Measurements from ENCODE around the gene TM9SF1. TPM values are rescaled to one million over a fixed set of nuclear protein-coding genes. Genes with fewer than 3 reads are reported as not detected.
A peak's percentile ranks its signal among the peaks of the same experiment; 100 is the strongest.
"Not testable (repeated sequence)": the region's sequence is repeated elsewhere in the genome, so short reads cannot be mapped to it uniquely, and the experiment has no call there.

TM9SF1 gene
- total RNA-seq, 1 experiment from 2014 or later: 91.9 TPM

DNA sequence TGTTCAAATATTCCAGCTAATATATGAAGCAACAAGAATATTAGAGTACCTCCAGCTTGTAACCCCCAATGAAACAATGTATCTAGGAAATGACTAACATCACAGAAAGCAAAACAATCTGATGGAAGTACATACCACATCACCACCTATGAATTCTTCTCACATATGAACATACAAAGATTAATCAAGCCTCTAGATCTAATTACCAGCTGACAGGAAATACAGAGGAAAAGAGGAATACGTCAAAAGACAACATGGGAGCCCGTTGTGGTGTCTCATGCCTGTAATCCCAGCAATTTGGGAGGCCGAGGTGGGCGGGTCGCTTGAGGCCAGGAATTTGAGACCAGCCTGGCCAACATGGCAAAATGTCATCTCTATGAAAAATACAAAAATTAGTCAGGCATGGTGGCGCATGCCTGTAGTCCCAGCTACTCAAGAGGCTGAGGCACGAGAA, 29.4 kb upstream of the TM9SF1 start:
- DNase-seq (ENCODE audit: low read depth): peak; percentile 83

DNA sequence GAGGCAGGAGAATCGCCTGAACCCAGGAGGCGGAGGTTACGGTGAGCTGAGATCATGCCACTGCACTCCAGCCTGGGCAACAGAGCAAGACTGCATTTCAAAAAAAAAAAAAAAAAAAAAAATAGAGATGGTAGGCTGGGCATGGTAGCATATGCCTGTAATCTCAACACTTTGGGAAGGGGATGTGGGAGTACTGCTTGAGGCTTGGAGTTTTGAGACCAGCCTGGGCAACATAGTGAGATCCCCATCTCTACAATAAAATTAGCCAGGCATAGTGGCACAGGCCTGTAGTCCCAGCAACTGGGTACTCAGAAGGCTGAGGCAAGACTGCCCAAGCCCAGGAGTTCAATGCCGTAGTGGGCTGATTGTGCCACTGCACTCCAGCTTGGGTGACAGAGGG, 27.7 kb upstream of the TM9SF1 start:
- DNase-seq (ENCODE audit: low read depth): not testable (repeated sequence)

DNA sequence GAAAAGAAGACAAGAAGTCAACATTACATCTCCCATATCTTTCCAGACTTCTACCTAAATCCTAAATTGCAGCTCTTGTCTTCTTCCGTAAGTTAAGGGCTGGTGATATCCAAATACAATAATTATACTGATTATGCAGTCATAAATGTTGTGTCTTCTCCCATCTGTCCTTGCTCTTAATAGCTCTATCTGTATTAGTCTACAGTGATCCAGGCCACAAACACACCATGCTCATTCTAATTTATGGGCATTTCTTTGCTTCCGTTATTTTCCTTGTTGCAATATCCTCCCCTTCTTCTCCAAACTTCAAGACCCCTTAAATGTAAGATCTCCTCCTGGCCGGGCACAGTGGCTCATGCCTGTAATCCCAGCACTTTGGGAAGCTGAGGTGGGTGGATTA, 24.3 kb upstream of the TM9SF1 start:
- no peak for DNase-seq (ENCODE audit: low read depth)

DNA sequence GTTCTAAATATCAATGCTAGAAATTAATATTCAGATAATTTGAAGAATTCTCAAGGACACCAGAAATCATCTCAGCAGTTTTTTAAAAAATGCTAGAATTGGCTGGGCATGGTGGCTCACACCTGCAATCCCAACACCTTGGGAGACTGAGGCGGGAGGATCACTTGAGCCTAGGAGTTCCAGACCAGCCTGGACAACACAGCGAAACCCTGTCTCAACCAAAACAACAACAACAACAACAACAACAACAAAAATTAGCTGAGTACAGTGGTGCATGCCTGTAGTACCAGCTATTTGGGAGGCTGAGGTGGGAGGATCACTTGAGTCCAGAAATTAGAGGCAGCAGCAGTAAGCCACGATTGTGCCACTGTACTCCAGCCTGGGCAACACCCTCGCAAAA, 23.8 kb upstream of the TM9SF1 start:
- no peak for DNase-seq (ENCODE audit: low read depth)

DNA sequence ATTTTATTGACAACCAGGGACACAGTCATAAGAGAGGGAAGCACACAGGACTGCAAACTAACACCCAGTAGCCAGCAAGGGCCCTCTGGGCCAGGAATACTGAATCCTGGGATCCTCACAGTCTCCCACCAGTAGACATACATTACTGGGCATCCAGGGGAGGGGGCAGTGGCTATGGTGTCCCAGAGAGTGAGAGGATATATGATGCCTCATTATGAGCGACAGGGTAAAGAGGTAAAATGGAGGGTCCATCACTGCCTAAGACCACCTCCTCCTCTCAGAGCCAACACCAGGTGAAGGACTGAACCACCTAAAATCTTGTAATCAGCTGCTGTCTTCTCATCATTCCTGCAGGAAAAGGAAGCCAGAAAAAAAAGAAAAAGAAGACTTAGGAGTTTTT, 21.6 kb upstream of the TM9SF1 start:
- not testable (repeated sequence) for DNase-seq (ENCODE audit: low read depth)

DNA sequence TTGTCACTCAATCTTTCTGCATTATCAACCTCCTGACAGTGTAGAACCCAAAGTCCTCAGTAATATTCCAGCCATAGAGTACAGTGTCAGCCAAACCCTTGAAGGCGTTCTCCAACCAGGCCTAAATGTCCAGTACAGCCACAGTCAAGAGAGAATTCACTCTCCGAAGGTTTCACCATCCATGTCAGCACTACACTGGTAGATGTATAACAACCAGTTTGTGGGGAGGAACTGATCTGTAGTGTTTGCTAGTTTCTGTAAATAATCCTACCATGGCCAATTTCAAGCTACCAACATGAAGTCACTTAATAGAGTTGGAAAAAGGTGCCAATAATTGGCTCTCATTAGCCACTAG, 21.1 kb upstream of the TM9SF1 start:
- DNase-seq (ENCODE audit: low read depth): no peak

DNA sequence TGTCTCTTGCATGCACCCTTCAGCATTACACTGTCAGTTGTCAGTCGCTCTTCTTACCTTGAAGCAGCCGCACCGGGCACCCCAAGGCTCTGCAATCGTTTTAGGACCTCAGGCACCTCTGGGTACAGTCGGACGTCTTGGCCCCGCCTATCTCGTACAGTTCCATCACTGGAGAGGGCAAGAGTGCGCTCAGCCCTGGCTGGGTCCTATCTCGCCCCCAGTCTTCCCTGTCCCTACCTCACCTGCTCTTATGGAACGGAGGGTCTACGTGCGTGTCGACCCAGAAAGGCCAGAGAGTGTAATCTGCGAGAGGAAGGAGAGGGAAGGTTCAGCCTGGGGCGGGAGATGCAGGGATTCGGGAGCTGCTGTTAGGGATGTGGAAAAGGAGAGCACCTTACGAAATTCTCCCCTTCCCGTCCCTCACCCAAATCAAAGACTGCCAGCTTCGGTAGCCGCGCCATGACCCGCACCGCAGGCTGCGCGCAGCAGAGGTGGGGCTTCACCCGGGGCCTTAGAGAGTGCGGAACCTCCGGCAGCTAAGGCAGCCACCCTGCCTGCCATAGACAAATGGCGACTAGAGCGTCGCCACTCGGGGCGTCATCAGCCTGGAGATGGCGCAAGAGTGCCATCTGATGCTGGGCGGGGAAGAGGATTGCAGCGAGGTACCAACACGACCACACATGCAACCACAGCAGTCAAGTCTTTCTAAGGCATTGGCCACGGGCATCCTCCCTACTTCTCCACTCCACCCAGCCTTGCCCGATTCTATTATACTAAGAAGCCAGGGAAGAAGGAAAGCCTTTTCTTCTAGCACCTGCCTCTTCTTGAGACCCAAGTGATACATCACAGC, 20.5 kb upstream of the TM9SF1 start, which contains the start of gene MDP1:
TSS of gene MDP1 (minus strand) at position 572 of the 850 bp plus-strand sequence. CDS start at position 461, 111 bp downstream.
- DNase-seq (ENCODE audit: low read depth): peak; percentile 89

DNA sequence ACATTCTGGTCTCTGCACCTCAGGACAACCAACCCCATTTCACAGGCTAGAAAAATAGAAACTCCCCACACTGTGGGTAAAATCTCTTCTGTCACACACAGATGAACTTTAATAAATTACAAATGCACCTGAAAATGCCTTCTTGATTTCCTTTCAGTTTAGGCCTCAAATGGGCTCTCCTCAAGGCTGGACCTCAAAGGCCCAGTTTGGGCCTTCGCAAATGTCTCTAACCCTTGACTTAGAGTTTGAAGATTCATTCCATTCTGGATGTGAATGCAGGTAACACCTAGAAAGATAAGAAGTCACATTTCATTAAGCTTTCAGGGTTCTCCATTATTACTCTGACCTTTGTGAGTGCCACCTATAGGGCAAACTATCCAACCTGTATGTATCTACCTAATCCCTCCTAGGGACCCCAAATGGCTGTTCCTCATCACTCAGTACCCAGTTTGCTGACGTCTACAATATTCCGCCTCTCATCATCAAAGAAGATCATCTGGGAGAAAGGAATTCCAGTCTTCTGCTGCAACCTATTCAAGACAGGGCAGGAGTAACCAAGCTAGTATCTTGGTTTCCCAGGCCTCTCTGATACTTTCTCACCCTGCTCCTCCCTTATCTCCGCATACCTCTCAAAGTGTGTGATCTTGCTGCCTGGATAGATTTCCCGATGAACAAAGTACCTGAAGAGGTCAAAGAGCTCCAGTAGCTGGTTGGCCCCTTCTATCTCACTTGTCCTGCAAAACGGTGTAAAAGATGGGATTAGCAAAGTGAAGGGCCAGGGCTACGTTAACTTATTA, 18.8 kb upstream of the TM9SF1 start:
- no peak for DNase-seq (ENCODE audit: low read depth)

DNA sequence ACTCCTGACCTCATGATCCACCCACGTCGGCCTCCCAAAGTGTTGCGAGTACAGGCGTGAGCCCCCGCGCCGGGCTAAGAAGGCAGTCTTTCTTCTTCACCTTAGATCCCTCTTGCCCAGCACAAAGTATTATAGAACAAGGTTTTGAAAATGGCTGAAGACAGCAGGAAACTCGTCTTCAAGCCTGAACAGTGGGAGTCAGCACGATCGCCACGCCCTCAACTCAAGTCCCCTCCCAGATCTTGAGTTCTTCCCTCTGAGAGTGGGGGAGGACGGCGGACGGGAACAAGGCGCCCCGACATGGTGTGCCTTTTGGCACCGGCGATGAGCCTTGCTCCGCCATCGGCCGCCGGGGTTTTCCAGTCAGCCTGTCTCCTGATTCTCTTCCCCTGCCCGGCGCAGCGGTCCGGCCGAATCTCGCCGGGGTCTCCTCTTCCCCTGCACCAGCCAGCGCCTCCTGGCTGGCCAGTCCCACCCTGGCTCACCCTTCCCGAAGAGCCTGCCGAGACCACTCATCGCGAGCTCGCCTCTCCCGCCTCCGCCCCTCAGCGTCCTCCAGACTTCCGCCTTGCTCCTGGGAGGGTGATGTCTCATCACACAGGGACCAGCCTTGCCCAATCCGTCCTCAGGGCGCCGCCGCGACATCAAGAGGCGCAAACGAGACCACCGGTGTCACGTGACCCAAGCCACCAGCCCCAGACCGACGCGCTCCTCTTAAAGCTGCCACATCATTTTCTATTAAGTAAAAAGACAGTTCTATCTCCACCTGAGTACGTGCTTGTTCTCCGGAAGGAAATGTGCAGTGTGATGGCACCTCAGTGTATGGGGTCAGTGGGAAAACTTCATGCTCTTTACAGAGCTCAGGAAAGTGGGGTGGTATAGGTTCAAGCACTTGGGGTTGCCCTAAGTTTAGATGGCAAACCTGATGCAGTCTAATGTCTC, 18.0 kb upstream of the TM9SF1 start, which contains the start of gene CHMP4A:
TSS of gene CHMP4A (minus strand) at position 565 of the 942 bp plus-strand sequence. CDS start at position 516, 49 bp downstream.
- DNase-seq (ENCODE audit: low read depth): peak; percentile 100

DNA sequence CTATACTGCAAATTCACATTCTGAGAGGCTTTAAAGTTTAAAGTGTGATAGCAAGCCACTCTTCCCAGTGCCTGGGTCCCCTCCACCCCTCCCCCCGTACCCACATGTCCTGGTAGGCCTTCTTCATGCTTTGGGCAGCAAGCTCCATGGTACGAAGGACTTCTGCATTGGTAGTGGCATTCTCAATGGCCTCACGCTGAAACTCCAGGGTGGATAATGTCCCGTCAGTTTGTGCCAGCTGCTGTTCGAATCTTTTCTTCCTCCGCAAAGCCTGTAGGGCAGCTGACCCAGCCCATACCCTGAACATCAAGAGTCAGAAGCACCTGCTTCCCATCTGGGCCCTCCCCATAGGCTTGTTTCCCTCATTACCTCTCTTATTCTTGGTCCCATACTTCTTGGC, 16.1 kb upstream of the TM9SF1 start:
- no peak for DNase-seq (ENCODE audit: low read depth)

DNA sequence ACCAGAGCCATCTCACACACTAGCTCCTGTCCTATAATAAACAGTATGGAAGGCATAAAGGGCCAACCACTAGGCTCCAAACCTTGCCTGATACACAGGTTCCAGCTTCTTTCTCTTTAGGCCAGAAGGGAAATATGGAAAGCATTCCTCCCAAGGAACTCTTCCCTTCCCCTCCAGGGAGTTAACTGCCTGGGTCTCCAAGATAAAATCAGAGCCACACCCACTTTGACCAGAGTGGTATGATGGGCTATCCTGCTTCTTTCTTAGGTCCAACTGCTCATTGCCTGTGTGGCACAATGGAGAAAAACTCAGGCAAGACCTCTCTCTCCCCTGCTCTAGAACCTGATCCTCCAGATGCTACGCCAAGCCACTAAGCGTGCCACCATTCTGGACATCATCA, 12.4 kb upstream of the TM9SF1 start:
- no peak for DNase-seq (ENCODE audit: low read depth)

DNA sequence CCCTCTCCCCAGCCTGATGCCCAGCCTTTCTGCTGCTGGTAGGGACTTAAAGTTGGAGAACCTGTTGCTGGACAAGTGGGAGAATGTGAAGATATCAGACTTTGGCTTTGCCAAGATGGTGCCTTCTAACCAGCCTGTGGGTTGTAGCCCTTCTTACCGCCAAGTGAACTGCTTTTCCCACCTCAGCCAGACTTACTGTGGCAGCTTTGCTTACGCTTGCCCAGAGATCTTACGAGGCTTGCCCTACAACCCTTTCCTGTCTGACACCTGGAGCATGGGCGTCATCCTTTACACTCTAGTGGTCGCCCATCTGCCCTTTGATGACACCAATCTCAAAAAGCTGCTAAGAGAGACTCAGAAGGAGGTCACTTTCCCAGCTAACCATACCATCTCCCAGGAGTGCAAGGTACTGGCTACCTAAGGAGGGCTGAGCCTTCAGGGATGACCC, 11.9 kb upstream of the TM9SF1 start:
- DNase-seq (ENCODE audit: low read depth): no peak

DNA sequence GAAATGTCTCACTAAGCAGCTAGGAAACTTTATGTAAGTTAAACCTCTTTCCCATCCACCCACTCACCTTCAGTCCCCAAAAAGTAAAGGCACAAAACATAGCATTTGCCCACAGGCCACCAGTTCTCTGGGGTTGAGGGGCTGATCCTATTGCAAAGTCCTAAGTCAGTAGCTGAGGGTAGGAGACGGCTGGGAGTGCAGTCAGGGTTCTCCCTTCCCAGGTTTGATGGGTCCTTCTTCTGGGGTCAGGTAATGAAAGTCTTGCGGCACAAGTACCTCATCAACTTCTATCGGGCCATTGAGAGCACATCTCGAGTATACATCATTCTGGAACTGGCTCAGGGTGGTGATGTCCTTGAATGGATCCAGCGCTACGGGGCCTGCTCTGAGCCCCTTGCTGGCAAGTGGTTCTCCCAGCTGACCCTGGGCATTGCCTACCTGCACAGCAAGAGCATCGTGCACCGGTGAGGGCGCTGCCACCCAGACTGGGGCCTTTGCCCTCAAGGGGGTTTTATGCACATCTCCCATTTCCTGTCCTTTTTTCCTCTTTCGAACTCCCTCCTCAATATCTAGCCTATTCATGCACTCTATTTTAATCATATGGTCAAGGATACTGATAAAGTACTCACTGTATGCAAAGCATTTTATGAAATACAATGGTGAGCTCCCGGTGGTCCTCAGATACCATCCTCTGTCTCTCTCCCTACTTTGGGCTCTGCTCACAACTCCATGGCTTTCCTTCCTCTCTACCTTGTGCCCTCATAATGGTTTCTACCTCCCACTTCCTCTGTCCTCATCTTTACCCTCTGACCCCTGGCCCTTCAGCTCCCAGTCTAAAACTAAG, 11.2 kb upstream of the TM9SF1 start:
- no peak for DNase-seq (ENCODE audit: low read depth)

DNA sequence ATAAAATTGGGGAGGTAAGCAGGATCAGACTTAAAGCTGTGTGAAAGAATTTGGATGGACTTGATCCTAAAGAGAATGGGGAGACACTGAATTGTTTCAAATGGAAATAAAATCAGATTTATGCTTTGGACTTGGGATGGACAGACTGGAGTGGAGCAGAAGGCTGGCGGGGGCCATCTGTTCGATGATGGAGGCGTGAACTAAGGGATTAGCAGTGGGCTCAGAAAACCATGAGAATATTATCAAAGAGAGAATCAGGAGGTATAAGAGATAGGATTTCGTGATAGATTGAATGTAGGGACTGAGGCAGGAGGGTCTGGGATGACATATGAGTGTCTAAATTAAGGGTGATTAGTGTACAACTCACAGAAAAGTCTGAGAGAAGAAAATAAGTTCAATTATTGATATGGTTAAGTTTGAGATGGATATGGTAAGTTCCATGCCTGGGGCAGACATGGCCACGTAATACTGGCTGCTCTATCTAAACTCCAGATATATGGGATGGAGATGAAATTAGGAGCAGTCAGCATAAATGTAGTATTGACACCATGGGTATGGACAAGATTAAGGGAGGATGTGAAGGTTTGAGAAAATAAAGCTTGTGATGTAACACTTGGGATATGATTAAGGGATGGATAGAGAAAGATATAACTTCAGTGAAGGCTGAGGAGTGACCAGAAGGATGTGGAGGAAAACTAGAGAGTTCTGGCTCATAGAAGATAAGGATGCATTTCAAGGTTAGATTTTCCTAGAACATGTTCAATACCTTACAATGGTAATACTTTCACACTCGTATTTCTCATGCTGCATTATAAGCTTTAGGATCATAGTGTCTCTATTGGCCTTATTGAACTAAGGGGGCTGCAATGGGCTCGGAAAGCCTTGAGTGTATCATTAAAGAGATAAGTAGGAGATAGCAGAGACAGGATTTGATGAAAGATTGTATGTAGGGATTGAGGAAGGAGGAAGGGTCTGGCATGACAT, 9.2 kb upstream of the TM9SF1 start:
- DNase-seq (ENCODE audit: low read depth): no peak

DNA sequence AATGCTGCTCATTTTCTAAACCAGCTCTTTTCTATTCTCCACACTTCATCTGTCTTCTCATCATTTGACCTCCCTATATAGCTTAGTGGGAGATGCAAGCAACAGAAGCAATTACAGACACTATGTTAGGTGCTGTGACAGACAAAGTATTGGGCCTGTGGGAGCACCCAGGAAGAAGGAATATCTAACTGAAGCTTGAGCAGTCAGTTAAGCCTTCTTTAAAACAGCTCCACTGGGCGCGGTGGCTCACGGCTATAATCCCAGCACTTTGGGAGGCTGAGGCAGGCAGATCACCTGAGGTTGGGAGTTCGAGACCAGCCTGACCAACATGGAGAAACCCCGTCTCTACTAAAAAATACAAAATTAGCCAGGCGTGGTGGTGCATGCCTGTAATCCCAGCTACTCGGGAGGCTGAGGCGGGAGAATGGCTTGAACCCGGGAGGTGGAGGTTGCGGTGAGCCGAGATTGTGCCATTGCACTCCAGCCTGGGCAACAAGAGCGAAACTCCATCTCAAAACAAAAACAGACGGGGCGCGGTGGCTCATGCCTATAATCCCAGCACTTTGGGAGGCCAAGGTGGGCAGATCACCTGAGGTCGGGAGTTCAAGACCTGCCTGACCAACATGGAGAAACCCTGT, 8.1 kb upstream of the TM9SF1 start:
- not testable (repeated sequence) for DNase-seq (ENCODE audit: low read depth)

DNA sequence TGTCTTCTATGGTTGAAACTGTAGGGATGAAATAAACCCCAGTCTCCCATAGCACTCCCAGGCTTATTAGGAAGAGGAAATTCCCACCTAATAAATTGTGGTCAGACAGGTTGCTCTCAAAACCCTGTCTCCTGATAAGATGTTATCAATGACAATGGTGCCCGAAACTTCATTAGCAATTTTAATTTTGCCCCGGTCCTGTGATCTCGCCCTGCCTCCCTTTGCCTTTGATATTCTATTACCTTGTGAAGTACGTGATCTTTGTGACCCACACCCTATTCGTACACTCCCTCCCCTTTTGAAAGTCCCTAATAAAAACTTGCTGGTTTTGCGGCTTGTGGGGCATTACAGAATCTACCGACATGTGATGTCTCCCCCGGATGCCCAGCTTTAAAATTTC, 7.3 kb upstream of the TM9SF1 start:
- not testable (repeated sequence) for DNase-seq (ENCODE audit: low read depth)

DNA sequence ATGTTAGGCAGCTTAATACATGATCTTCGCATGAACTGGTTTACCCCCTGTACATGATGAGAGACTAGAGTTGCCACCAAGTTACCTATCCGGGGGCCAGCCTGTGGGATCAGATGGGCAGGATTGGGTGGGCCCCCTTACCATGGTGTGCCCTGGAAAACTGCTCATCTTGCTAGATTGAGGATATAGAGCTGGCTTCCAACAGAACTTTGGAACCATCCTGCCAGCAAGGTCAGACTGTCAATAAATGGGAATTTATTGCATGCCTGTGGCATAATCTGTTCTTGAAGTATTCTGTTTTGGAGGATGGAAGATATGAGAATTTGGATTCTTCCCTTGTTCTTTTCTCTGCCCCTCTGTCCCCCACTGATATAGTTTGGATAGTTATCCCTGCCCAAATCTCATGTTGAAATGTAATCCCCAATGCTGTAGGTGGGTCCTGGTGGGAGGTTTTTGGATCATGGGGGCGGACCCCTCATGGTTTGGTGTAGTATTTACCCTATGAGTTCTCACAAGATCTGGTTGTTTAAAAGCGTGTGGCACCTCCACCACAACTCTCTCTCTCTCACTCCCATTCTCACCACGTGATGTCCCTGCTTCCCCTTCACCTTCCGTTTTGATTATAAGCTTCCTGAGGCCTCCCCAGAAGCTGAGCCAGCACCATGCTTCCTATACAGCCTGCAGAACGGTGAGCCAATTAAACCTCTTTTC, 3.7 kb upstream of the TM9SF1 start:
- DNase-seq (ENCODE audit: low read depth): no peak

DNA sequence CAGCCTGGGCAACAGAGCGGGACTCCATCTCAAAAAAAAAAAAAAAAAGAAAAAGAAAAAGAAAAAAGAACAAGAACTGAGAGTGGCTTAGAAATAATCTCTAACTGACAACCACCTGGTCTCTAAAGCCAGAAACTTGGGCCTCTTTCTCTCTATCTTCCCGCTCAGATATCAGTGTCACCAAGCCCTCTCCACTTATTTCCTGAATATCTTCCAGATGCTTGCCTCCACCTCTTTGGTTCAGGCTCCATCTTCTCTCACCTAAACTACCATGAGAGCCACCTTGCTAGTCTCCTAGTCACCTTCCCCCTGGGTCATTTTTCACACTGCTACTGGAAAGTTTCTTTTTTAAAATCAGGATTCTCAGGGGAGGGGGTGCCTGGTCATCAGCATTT, 1.8 kb upstream of the TM9SF1 start:
- DNase-seq (ENCODE audit: low read depth): no peak

Data from Daoy (cell line).